CD4-positive, alpha-beta T cell treated with Interleukin-4 for 4 hours (primary cell): ENCODE data around the gene TMEM69.
"Not testable (repeated sequence)": the region's sequence is repeated elsewhere in the genome, so short reads cannot be mapped to it uniquely, and the experiment has no call there.

Experiments used
- DNase-seq: peaks from one replicate; pipeline ENCODE4 v3.0.0-alpha.2; 2020

TMEM69 gene, protein sequence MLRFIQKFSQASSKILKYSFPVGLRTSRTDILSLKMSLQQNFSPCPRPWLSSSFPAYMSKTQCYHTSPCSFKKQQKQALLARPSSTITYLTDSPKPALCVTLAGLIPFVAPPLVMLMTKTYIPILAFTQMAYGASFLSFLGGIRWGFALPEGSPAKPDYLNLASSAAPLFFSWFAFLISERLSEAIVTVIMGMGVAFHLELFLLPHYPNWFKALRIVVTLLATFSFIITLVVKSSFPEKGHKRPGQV

DNA sequence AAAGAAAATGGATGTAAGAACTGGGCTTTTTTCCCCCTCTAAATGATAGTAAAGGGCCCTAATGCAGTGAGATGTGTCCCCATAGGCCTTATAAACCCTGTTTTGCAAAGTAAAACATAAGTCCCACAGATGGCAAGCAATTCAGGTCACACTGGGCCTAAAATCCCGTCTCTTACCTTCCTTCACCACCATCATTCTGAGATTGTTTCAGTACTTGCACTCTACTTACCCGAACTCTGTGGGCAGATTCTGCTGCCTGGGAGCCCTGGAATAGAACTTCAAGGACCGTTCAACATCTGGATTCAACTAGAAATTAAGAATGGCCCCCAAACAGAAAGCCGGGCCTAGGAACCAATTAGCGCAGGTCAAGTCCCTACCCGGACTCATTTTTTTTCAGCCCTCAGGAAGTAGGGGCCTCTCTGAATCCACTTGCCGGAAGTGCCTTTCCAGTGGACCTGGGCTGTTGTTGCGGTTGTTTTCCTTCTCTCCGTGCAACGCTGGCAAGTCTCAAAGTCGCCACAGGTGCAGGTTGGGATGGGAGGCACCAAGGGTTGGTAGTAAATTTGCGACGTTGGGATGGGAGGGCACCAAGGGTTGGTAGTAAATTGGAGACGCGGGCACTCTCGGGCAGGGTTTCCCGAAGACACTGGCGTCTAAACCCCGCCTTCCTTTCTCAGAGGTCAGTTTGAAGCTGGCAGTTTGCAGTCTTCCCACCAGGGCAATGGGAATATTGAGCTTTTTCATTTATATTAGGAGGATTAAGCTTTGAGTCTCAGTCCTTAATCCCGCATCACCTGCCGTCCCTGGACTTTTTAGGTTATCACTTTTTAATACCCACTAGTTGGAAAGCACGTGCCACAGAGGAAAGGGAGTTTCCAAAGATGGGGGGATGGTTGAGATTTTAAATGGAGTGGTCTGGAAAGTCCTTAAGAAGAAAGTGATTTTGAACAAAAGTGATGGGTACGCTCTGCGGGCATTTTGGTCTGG, at the start of gene TMEM69:
TMEM69 (plus strand) TSS at position 428 of the 987 bp plus-strand sequence. CDS start 2,888 bp downstream, outside the sequence.
- DNase-seq = peak; percentile 86

DNA sequence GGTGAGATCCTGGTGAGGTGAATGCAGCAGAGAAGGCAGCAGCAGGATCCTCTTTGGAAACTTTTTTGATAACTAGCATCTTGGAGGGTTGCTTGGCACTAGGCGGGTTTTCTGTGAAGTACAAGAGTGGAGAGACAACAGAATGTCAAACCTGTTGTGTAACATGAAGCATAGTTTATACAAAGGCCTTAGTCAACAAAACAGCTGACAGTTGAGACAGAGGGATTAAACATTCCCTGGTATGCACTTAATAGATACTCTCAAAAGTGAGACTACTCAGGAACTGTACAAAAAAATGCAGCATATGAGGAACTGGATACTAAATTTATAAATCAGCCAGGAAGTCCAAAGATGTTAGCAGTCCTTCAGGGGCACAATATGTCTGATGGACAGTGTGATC, 47.7 kb upstream of the TMEM69 start:
- DNase-seq = no peak

DNA sequence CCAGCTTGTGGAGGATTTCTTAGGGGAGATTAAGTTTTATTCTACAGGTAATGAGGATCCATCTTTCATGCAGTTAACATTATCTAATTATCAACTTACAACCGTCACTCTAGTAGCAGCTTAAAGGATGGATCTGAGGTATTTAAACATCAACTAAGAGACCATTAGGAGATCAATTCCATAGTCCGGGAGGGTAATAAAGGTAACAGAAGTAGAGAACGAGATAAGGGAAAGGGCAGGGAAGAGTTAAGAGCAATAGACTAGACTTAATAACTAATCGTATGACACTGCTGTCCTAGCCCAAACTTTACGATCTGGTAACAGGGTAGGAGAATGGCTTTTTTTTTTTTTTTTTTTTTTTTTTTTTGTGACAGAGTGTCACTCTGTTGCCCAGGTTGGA, 44.7 kb upstream of the TMEM69 start:
- no peak for DNase-seq

DNA sequence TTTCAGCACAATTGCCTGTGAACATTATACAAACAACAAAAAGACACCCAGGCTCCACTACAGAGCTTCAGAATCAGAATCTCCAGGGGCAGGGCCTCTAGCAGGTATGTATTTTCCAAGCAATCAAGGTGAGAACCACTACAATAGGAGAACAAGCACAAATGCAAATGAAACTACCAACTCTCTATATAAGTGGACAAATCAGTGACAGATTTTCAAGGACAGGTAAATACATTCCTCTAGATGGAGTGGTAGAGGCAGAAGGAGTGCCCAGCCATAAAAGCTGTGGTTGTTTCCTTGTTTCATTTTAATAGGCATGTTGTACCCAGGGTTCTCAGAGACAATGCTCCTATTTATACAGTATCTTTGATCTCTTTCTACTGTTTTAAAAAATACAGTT, 44.0 kb upstream of the TMEM69 start:
- DNase-seq = no peak

DNA sequence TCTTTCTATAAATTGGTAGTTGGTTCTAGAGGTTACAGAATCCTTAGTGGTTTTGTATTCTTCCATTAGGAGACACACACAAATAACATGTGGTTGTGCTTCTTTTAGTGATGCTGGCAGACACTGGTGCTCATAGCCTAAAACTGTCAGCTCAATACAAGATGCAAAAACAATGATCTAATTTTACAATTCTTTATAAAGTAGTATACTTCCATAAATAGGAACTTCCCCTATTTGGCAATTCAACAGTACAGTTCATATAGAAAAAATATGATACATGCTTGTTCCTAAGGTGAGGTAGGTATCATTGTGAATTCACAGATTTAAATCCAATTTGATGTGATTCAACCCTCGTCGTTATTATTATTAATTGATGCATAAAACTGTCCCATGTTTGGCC, 43.3 kb upstream of the TMEM69 start:
- DNase-seq = no peak

DNA sequence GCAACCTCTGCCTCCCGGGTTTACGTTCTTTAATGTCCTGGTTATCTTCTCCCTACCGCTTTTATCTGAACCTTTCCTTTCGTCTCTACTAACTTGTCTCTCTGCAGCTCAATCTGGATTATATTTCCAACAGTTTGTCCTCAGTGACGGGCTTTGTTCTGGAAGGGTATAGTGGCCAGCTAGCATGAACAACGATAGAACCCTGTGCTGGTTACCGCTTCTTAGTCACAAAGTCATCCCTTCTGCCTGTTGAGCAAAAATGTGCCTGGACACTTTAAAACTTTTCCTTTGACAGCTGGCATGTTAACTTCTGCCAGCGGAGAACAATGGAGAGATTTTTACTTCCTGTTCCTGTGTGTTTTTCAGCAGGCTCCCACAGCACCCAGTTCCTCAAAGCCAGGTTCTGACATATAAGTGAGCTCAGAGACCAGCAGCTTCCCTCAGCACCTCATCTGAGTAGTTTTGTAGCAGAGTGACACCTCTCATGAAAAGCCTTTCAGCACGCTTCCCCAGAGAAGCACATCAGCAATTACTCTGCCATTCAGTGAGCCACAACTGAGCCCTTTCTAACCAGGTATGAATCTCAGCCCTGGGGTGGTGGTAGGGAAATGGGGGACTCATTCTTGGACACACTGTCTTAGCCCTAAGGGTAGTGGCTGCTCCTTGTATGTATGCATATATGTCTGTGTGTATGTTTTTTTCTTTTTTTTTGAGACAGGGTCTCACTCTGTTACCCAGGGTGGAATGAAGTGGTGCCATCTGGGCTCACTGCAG, 40.5 kb upstream of the TMEM69 start:
- DNase-seq = no peak

DNA sequence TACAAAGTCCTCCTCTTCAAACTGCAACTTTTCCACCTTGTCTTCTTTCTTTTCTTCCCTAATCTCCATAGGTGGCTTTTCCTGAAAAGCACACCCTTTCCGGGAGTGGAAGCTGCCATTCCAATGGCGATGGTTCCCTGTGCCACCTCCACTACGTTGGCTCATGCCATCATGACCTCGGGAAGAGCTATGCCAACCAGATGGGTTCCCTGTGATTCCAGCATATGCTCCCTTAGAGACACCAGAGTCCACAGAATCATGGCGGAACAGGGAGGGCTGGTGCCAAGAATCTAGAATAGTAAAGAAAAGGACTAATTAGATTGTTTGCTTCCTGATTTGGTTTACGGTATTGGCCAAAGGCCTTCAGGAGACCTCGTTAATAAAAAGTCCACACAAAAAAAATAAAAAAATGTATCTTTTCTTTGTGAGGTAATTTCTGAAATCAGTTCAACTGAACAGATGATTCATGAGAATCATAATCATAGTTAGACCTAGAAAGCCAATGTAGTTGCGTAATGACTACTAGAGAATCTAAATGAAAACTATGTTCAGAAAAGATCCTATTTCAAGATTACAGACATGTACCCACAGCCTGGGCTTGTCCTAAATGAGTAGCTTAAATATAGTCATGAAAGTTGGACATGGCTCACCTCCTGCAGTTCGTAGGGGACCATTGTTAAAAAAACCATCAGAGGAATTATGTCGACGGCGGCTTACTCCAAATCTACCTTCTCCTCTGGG, 33.3 kb upstream of the TMEM69 start:
- no peak for DNase-seq

DNA sequence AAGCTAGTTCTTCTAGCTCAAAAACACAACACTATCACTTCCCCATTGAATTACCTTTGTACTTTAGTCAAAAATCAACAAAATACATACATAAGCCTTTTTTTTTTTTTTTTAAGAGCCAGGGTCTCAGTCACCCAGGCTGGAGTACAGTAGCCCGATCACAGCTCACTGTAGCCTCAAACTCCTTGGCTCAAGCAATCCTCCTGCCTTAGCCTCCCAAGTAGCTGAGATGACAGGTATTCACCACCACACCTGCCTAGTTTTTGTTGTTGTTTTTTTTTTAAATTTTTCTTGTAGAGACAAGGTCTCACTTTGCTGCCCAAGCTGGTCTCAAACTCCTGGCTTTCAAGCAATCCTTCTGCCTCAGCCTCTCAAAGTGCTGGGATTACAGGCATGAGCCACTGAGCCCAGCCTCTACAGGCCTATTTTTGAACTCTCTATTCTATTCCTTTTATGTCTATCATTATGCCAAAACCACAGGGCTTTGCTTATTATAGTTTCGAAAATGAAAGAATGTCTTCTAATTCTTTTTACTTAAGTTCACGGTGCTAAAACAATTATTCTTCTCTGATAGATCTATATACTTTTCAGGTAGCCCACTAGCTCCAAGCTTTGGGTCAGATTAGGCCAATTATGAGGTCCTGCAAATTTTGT, 31.3 kb upstream of the TMEM69 start:
- DNase-seq = no peak

DNA sequence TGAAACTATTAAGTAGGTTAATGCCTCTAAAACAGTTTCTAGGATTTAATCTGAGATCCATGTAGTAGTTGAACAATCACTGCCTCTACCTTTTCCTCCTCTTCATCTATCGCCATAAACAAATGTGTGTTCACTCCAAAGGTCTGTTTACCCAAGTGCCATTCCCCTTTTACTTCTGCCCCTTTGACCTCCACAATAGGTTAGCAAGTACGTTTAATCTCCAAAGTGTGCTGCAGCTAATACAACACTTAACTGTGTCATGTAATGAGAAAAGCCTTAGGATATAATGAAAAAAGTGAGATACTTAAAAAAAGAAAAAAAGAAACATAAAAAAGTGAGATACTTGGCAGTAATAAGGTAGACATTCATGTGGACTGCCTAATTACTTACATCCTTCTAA, 29.8 kb upstream of the TMEM69 start:
- DNase-seq = no peak

DNA sequence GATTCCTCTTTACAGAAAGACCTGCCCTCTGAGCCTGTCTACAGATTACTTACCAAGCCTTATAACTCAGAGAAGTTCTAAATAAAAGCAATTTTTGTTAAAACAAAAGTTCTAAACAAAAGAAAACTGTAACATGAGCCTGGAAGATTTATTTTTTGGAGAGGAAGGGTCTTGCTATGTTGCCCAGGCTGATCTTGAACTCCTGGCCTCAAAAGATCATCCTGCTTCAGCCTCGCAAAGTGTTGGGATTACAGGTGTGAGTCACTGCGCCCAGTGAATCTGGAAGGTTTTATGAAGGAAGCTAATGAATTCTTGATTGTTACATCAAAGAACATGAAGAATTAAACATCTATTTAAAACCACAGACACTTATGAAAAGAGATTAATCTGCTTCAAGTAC, 28.8 kb upstream of the TMEM69 start:
- DNase-seq = no peak

DNA sequence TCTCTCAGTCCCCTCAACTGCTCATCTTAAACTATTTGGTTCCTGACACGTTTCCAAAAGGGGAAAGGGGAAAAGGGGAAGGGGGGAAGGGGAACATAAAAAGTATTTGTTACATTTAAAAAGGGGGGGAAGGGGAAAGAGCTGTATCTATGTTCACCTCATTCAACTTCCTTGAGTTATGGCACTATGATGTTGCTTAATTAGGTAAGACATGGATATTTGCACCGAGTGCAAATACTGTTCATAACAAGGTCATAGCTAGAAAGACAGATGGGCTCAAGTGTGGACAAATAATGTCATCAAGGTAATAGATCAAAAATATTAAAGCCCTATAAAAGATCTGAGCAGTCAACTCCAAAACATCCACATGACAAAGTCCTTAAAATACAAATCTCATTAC, 27.6 kb upstream of the TMEM69 start:
- DNase-seq = no peak

DNA sequence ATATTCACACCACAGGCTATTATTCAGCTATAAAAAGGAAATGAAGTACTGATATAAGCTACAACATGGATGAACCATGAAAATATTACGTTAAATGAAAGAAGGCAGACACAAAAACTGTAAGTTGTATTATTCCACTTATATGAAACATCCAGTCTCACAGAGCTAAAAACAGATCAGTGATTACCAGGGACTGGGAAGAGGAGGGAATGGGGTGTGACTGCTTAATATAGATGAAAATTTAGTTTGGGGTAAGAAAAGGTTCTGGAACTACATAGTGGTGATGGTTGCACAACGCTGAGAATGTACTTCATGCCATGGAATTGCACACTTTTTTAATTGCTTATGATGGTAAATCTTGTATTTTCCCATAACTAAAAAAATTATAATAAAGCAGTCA, 21.1 kb upstream of the TMEM69 start:
- DNase-seq = no peak

DNA sequence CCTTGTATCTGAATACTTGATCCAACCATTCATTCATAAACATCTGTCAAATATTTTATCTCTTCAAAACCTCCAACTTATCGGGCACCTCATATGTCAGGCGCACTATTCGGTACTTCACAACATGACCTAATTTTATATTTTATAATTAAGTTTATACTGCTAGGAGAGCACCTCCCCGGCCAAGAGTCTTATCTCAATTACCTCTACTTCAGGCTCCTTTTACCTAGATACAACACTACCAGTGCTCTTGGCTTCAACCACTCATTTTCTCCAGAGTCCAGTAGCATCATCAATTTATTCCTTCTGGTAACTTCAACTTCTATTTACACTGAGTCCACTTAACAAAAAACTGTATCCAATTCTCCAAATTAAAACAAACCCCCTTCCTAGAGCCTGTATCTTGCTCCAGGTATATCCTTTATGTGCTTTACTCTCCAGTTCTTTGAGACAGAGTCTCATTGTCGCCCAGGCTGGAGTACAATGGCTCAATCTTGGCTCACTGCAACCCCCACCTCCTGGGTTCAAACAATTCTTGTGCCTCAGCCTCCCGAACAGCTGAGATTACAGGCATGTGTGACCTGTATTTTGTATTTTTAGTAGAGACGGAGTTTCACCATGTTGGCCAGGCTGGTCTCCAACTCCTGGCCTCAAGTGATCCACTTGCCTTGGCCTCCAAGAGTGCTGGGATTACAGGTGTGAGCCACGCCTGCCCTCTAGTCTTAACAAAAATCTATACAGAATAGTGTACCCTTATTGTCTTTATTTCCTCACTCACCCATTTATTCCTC, 20.5 kb upstream of the TMEM69 start:
- no peak for DNase-seq

DNA sequence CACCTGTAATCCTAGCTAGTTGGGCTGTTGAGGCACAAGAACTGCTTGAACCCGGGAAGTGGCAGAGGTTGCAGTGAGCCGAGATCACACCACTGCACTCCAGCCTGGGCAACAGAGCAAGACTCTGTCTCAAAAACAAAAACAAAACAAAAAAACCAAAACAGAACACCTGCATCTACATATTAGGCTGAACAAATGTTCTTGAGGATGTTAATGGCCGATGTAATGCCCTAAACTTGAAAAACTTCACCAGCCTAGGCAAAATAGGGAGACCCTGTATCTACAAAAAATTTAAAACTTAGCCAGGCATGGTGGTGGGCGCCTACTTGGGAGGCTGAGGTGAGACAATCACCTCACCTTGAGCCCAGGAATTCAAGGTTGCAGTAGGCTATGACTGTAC, 19.5 kb upstream of the TMEM69 start:
- no peak for DNase-seq

DNA sequence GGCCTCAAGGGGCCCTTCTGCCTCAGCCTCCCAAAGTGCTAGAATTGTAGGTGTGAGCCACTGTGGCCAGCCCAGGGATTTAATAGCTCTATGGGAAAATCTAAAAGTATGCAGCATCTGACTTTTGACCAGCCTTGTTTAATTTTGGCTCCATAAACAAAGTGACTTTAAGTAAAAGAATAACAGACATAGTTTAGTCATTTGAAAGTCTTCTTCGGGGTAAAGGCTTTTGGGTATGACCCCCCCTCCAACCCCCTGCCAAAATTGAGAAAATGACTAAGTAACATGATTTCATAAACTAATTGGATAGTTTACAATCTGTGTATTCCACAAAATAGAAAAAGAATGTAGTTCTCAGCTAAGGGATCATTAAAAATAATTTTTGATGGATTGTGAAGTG, 18.6 kb upstream of the TMEM69 start:
- no peak for DNase-seq

DNA sequence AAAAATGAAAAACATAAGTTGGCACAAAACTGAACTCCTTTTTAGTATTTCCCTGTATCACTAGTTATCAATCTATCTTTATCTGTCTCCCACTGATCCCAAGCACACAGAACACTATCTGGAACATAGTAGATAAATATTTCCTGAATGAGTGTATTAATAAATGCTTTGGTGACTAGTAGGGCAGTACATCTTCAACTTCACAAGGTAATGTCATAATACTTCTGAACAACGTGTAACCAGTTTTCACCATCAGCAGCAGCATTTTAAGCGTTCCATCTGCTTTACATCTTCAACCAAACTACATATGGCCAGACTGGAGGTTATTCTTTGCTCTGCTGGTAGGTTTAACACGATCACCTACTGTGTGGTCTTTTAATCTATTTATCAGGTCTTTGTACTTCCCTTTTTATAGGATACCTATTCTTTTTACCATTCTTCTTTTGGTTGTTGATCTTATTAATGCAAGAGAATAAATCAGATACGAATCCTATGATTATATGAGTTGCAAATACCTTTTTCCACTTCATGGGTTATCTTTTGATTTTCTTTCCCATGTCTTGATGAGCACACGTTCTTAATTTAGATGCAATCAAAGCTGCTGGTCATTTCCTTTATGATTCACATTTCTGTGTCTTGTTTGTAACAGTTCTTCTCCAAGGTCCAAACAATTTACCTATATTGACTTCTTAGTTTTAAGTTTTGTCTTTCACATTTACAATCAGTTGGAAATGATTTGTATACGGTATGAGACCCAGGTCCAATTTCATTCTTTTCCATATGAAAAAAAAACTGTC, 17.9 kb upstream of the TMEM69 start:
- no peak for DNase-seq

DNA sequence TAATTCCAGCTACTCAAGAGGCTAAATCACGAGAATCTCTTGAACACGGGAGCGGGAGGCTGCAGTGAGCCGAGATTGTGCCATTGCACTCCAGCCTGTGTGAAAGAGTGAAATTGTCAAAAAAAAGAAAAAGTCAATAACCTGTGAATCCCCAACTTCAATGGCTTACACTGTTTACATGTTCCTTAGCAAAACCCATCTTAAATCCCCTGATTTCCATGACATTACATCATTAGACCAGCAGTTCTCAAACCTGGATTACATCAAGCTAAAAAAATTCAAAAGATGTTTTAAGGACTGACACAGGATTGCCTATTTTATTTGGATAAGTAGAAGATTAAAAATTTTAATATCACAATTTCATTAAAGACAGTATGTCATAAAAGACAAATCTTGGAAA, 14.0 kb upstream of the TMEM69 start:
- no peak for DNase-seq

DNA sequence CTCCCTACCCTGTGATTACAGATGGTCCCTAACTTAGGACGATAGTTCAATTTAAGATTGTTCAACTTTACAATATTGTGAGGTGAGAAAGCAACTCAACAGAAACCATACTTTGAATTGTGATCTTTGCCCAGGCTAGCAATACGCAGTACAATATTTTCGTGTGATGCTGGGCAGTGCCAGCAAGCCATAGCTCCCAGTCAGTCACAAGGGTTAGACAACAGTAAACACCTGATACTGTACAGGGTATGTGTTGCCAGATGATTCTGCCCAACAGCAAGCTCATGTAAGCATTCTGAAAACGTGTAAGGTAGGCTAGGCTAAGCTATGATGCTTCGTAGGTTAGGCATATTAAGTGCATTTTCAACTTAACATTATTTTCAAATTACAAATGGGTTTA, 13.5 kb upstream of the TMEM69 start:
- DNase-seq = no peak

DNA sequence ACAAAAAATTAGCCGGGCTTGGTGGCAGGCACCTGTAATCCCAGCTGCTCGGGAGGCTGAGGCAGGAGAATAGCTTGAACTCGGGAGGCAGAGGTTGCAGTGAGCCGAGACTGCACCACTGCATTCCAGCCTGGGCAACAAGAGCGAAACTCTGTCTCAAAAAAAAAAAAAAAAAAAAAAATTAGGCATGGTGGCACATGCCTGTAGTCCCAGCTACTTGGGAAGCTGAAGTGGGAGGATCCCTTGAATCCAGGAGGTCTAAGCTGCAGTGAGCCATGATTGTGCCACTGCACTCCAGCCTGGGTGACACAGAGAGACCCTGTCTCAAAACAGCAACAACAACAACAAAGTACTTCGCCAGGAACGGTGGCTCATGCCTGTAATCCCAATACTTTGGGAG, 11.4 kb upstream of the TMEM69 start:
- not testable (repeated sequence) for DNase-seq

DNA sequence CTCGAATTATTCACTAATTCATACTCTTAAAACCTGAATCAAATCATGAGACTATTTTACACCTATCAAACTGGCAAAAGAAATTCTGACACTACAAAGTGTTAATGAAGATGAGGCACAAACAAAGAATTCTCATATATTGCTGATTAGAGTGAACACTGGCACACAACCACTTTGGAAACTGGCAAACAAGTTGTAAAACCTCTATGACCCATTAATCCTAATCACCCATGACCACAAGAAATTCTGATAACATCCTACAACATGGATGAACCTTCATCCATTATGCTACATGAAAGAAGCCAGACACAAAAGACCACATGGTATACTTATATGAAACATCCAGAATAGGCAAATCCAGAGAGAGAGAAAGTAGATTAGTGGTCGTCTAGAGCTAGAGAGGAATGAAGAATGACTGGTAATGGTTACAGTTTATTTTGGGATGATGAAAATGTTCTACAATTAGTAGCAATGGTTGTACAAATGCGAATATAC, 10.2 kb upstream of the TMEM69 start:
- no peak for DNase-seq
